Lower leg skin (tissue), 4 donors: ENCODE measurements around the gene MARVELD1. TPM values are rescaled to one million over a fixed set of nuclear protein-coding genes. Genes with fewer than 3 reads are reported as not detected.

Source experiments
- DNase-seq, 2 donors: peaks; one replicate each; pipeline ENCODE4 v3.0.0-alpha.2; 2019; ENCODE audit warnings: low spot score in 2 of 2
- H3K4me3 ChIP-seq: fragments of 200-600 bp; sonication (generic); 2 replicates; pipeline ENCODE4 v1.5.1; 2017; ENCODE audit warnings: mild to moderate bottlenecking, low read depth; ENCODE audit not compliant: poor library complexity, severe bottlenecking
- CTCF ChIP-seq, 3 donors: fragments of 450-650 bp; IDR thresholded peaks; one replicate each; pipeline ENCODE4 v1.5.1; 2016; ENCODE audit warnings: antibody characterized with exemption in 3 of 3, mild to moderate bottlenecking in 3 of 3, moderate library complexity in 2 of 3
- POLR2A ChIP-seq, 2 donors: fragments of 450-650 bp; IDR thresholded peaks; one replicate each; pipeline ENCODE4 v1.6.1; 2016 to 2017; ENCODE audit warnings: antibody characterized with exemption in 2 of 2, mild to moderate bottlenecking in 1 of 2, moderate library complexity in 1 of 2
- WGBS, 2 donors: methylation state at CpG; one replicate each; pipeline ENCODE4 v1.1.5; 2018; 5-methylcytosine and 5-hydroxymethylcytosine counted together
- intact Hi-C: fragments of 100-400 bp; cut with DNase I; formaldehyde crosslinking; loops from one replicate; pipeline ENCODE4 v1.15.0; 2023; ENCODE audit warnings: low total_unique reads
- total RNA-seq, 4 donors: library from RNA; depleted of rRNA; stranded (reverse); fragments of >200 nt; gene quantifications; one replicate each; pipeline ENCODE4 v1.1.0, GENCODE V29; 2016

Gene MARVELD1
- total RNA-seq, 4 donors from 2014 or later, result 22.5 to 50.2 (median 30.3) TPM

GRCh38 chr10:97762056-97762455, 48.5 kb downstream of the MARVELD1 start:
- intact Hi-C loops, result no loop called here

GRCh38 chr10:97762816-97763215, 49.3 kb downstream of the MARVELD1 start:
- no peak for DNase-seq
- intact Hi-C loops, result no loop called here
- no peak overlapping the region for H3K4me3 ChIP-seq
- WGBS, 2 donors, result 75 to 79% methylated on average over 5 of the region's 5 CpGs
- TF ChIP-seq POLR2A (IDR thresholded peaks at IDR 0.05) (no peak), CTCF (IDR thresholded peaks at IDR 0.05) (no peak)

More at GRCh38 chr10:97762056-97762455, 48.5 kb downstream of the MARVELD1 start:
- no peak for TF ChIP-seq CTCF (IDR thresholded peaks at IDR 0.05)
- no peak for TF ChIP-seq POLR2A (IDR thresholded peaks at IDR 0.05)
- no peak overlapping the region for H3K4me3 ChIP-seq
- DNase-seq, result no peak
- WGBS, 2 donors, result 87 to 93% methylated on average over 9 to 10 of the region's 10 CpGs

- no peak for TF ChIP-seq CTCF (IDR thresholded peaks at IDR 0.05)
- TF ChIP-seq POLR2A (IDR thresholded peaks at IDR 0.05), result no peak
- no peak for DNase-seq
- 82 to 92% methylated on average over 2 of the region's 2 CpGs for WGBS, 2 donors
- H3K4me3 ChIP-seq, result no peak overlapping the region
- intact Hi-C loops, result no loop called here
Observed at GRCh38 chr10:97763411-97763810, 49.9 kb downstream of the MARVELD1 start.

- no peak overlapping the region for H3K4me3 ChIP-seq
- TF ChIP-seq CTCF (IDR thresholded peaks at IDR 0.05), result no peak
- no peak for TF ChIP-seq POLR2A (IDR thresholded peaks at IDR 0.05)
- intact Hi-C loops, result no loop called here
- WGBS, 2 donors, result 90 to 95% methylated on average over 3 of the region's 3 CpGs
- no peak for DNase-seq
Observed at GRCh38 chr10:97763947-97764346, 50.4 kb downstream of the MARVELD1 start.

- H3K4me3 ChIP-seq, result no peak overlapping the region
- no peak for TF ChIP-seq POLR2A (IDR thresholded peaks at IDR 0.05)
- TF ChIP-seq CTCF (IDR thresholded peaks at IDR 0.05), result no peak
- DNase-seq, result no peak
- intact Hi-C loops, result no loop called here
- WGBS, 2 donors, result 67 to 74% methylated on average over 7 of the region's 7 CpGs
Observed at GRCh38 chr10:97764519-97764931, 51.0 kb downstream of the MARVELD1 start.

- TF ChIP-seq CTCF (IDR thresholded peaks at IDR 0.05) (no peak), POLR2A (IDR thresholded peaks at IDR 0.05) (no peak)
- WGBS, 2 donors, result 91 to 92% methylated on average over 15 of the region's 15 CpGs
Observed at GRCh38 chr10:97765201-97765600, 51.7 kb downstream of the MARVELD1 start.

More at GRCh38 chr10:97765201-97765600, 51.7 kb downstream of the MARVELD1 start:
- H3K4me3 ChIP-seq, result no peak overlapping the region
- intact Hi-C loops, result no loop called here
- DNase-seq, result no peak
